ENCODE measurements around the gene ERCC2. TPM values are rescaled to one million over a fixed set of nuclear protein-coding genes. Genes with fewer than 3 reads are reported as not detected.

Gene ERCC2
- total and polyA plus RNA-seq, 2 of the 8 experiments (the other 6 are each of a cell fraction or from before 2014, with no cell fraction given), result 107 to 117 TPM

GRCh38 chr19:45363861-45364459 lies 6.4 kb downstream of the ERCC2 start:
- POLR2A ChIA-PET (ENCODE audit: partially characterized antibody), result interaction anchor here (1.1 to 2.4 kb wide), 5 partner anchors 10 to 17 kb away, joined by 3 to 14 read pairs (median 4); no protein-coding TSS in a partner anchor
- TF ChIP-seq RFX5 (IDR thresholded peaks at IDR 0.05; ENCODE audit: borderline replicate concordance, low read depth, low read length) (no peak), TEAD4 (IDR thresholded peaks at IDR 0.05; ENCODE audit: low read depth, low read length) (no peak), CHD1 (IDR thresholded peaks at IDR 0.05; ENCODE audit: low read depth, low read length) (no peak), RNF2 (IDR thresholded peaks at IDR 0.05; ENCODE audit: borderline replicate concordance, low read depth, low read length, missing control alignments, poor library complexity, severe bottlenecking) (no peak), TAF1 (IDR thresholded peaks at IDR 0.05; ENCODE audit: low read depth, low read length) (no peak)

More at GRCh38 chr19:45363861-45364459, 6.4 kb downstream of the ERCC2 start:
- Histone ChIP-seq H2BK5ac (ENCODE audit: low read depth, low read length) (no peak overlapping the region; the same call in 1 of the 2 replicates), H3K18ac (ENCODE audit: extremely low read depth, low read length) (no peak overlapping the region), H2BK15ac (ENCODE audit: low read length) (no peak overlapping the region), H4K8ac (ENCODE audit: extremely low read depth, insufficient read depth, low read length) (no peak overlapping the region), H4K20me1 (replicated peaks in 1 of 2; ENCODE audit: control insufficient read depth in 1 of 2, insufficient read depth in 2 of 2, low read length in 2 of 2) (peaks cover 2 to 22% of the 10 kb centered on the region in 2 experiments), H3K27ac (ENCODE audit: low read depth, low read length) (no peak overlapping the region), H4K5ac (ENCODE audit: insufficient read length, low read depth, low read length) (no peak overlapping the region), H4K91ac (replicated peaks; ENCODE audit: insufficient read length, low read length) (no peak overlapping the region), H2BK120ac (replicated peaks; ENCODE audit: low read depth, low read length) (no peak overlapping the region), H3K9ac (replicated peaks in 1 of 4; ENCODE audit: extremely low read depth in 1 of 4, low read depth in 3 of 4, low read length in 3 of 4) (no peak overlapping the region), H3K79me2 (ENCODE audit: control insufficient read depth in 1 of 2, insufficient read depth in 2 of 2, low read length in 2 of 2) (peaks cover 0 to 5% of the 10 kb centered on the region in 2 experiments; a peak in 1 of 4 replicates), H3K4me2 (ENCODE audit: insufficient read depth in 1 of 2, low read depth in 2 of 2, low read length in 2 of 2) (no peak overlapping the region), H3K4ac (replicated peaks; ENCODE audit: insufficient read length, low read depth, low read length) (no peak overlapping the region), H3K4me3 (ENCODE audit: extremely low read depth in 1 of 4, insufficient read depth in 2 of 4, low read depth in 3 of 4, low read length in 4 of 4) (no peak overlapping the region), H3K23ac (ENCODE audit: insufficient read length) (no peak overlapping the region), H3K56ac (replicated peaks; ENCODE audit: insufficient read length, low read depth, low read length) (no peak overlapping the region), H2AFZ (ENCODE audit: low read length) (no peak overlapping the region), H2BK12ac (ENCODE audit: low read depth, low read length) (no peak overlapping the region), H2AK5ac (ENCODE audit: low read depth, low read length) (no peak overlapping the region), H3K36me3 (ENCODE audit: control insufficient read depth in 2 of 4, insufficient read depth in 4 of 4, low read length in 3 of 4) (peaks cover 17 to 72% (median 37%) of the 10 kb centered on the region in 4 experiments), H2BK20ac (ENCODE audit: low read length) (no peak overlapping the region), H3K27me3 (replicated peaks in 1 of 4; ENCODE audit: control insufficient read depth in 3 of 4, extremely low read depth in 1 of 4, insufficient read depth in 3 of 4, low read length in 3 of 4) (no peaks in the 10 kb centered on the region), H3K9me3 (ENCODE audit: insufficient read depth in 2 of 2, low read depth in 1 of 2, low read length in 1 of 2) (no peaks in the 10 kb centered on the region), H3K4me1 (replicated peaks in 1 of 4; ENCODE audit: control insufficient read depth in 3 of 4, insufficient read depth in 4 of 4, low read length in 3 of 4) (peaks cover 0 to 3% (median 0%) of the 10 kb centered on the region in 4 experiments; a peak in 1 of 7 replicates), H3K14ac (ENCODE audit: insufficient read length) (no peak overlapping the region), H3K23me2 (ENCODE audit: low read depth, low read length) (no peaks in the 10 kb centered on the region), H3K79me1 (ENCODE audit: low read depth, low read length) (peaks cover 6% of the 10 kb centered on the region)
- no peak for DNase-seq (ENCODE audit: low read depth in 1 of 2, low spot score in 2 of 2)
- CTCF ChIA-PET (ENCODE audit: partially characterized antibody), result interaction anchor here (0.6 kb wide), 1 partner anchor 1987 kb away, joined by 3 read pairs; no protein-coding TSS in a partner anchor
- no peak for FAIRE-seq
- WGBS, 2 experiments (ENCODE audit: extremely low coverage in 1 of 2, insufficient coverage in 1 of 2, insufficient read length in 1 of 2, insufficient replicate concordance in 2 of 2, low coverage in 1 of 2, low lambda C conversion rate in 2 of 2, missing lambda C conversion rate in 1 of 2), result 98% methylated on average over 17 of the region's 44 CpGs; no CpG with 5 or more reads in 1 of the 2 experiments
